ENCODE results near the gene PLIN3.

- TF ChIP-seq EP300 (IDR thresholded peaks at IDR 0.05) (no peak), CTCF (IDR thresholded peaks at IDR 0.05) (no peak)
Measured at GRCh38 chr19:4866595-4867424, 657 bp downstream of the PLIN3 start.

Measured in gastroesophageal sphincter (tissue), 3 donors.